ENCODE results near the gene TMEM271. TPM values are rescaled to one million over a fixed set of nuclear protein-coding genes. Genes with fewer than 3 reads are reported as not detected.
A peak's percentile ranks its signal among the peaks of the same experiment; 100 is the strongest.

Gene TMEM271
- total RNA-seq, 2 experiments from 2014 or later: not detected

GRCh38 chr4:616911-617643 lies 41.0 kb upstream of the TMEM271 start:
- no peak overlapping the region for H3K27ac Mint-ChIP-seq
- POLR2A ChIA-PET: no interaction called here
- H3K4me3 Mint-ChIP-seq: no peak overlapping the region
- peaks cover 10% of the 10 kb centered on the region for H3K9me3 Mint-ChIP-seq
- no peak for DNase-seq
- H3K4me1 Mint-ChIP-seq: no peaks in the 10 kb centered on the region
- CTCF ChIA-PET: no interaction called here
- no peaks in the 10 kb centered on the region for H3K27me3 Mint-ChIP-seq
- H3K36me3 Mint-ChIP-seq (ENCODE audit: low read depth): no peaks in the 10 kb centered on the region

DNA sequence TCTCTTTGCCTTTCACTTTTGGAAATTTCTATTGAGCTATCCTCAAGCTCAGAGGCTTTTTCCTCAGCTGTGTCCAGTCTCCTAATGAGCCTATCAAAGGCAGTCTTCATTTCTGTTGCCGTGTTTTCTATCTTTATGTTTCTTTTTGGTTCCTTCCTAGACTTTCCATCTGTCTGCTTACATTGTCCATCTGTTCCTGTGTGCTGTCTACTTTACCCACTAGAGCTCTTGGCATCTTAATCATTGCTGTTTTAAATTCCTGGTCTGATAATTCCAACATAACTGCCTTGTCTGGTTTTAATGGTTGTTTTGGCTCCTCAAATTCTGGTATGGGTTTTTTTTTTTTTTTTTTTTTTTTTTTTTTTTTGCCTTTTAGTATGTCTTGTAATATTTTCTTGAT lies 40.0 kb upstream of the TMEM271 start:
- ChIA-PET POLR2A (no interaction called here), CTCF (interaction anchor here (0.6 kb wide), 1 partner anchor 225 kb away, joined by 3 read pairs; no protein-coding TSS in a partner anchor)
- no peak overlapping the region for H3K27ac Mint-ChIP-seq
- H3K27me3 Mint-ChIP-seq: no peaks in the 10 kb centered on the region
- no peaks in the 10 kb centered on the region for H3K36me3 Mint-ChIP-seq (ENCODE audit: low read depth)
- no peak for DNase-seq
- peaks cover 10% of the 10 kb centered on the region for H3K9me3 Mint-ChIP-seq
- no peak overlapping the region for H3K4me3 Mint-ChIP-seq
- H3K4me1 Mint-ChIP-seq: no peaks in the 10 kb centered on the region

DNA sequence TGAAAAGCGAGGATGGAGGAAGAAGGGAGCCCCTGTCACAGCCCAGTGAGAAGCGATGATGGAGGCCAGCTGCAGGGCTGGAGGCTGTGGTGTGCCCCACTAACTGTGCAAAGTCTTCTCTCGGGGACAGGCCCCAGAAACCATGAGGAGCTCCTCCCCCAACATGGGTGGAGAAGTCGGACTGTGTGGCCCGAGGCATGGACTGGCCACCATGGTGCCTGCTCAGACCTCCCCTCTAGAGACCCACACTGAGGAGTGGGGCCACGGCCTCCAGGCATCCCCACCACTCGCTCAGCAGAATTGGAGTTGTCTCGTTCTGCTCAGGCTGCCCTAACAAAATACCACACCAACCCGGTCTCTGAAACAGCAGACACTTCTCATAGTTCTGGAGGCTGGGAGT lies 37.0 kb upstream of the TMEM271 start:
- no peaks in the 10 kb centered on the region for H3K36me3 Mint-ChIP-seq (ENCODE audit: low read depth)
- H3K27ac Mint-ChIP-seq: no peak overlapping the region
- peaks cover 4% of the 10 kb centered on the region for H3K27me3 Mint-ChIP-seq
- peaks cover 10% of the 10 kb centered on the region for H3K9me3 Mint-ChIP-seq
- ChIA-PET CTCF (no interaction called here), POLR2A (no interaction called here)
- H3K4me3 Mint-ChIP-seq: no peak overlapping the region
- no peaks in the 10 kb centered on the region for H3K4me1 Mint-ChIP-seq
- no peak for DNase-seq

DNA sequence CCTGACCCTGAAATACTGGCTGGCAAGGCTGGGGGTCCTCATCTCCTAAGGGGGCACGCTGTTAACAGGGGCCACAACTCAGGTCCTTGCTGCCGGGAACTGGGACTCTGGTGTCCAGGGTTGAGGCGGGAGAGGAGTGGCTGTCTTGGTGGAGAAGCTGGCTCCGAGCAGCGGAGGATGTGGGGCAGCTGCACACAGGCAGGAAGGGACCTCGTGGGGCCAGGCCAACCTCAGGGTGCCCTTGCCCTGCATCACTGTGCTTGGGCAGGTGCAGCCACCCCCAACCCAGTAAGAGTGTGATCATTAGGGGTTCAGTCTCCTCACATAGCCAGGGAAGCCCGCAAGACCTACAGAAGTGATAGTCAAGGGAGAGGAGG lies 36.6 kb upstream of the TMEM271 start:
- no peaks in the 10 kb centered on the region for H3K4me1 Mint-ChIP-seq
- no peaks in the 10 kb centered on the region for H3K36me3 Mint-ChIP-seq (ENCODE audit: low read depth)
- no peak for DNase-seq
- no peak overlapping the region for H3K4me3 Mint-ChIP-seq
- peaks cover 7% of the 10 kb centered on the region for H3K9me3 Mint-ChIP-seq
- CTCF ChIA-PET: no interaction called here
- H3K27me3 Mint-ChIP-seq: peaks cover 4% of the 10 kb centered on the region
- POLR2A ChIA-PET: no interaction called here
- no peak overlapping the region for H3K27ac Mint-ChIP-seq

GRCh38 chr4:612052-612748 lies 36.1 kb upstream of the TMEM271 start:
- Mint-ChIP-seq H3K36me3 (ENCODE audit: low read depth) (no peaks in the 10 kb centered on the region), H3K27ac (no peak overlapping the region), H3K4me1 (no peaks in the 10 kb centered on the region), H3K4me3 (no peak overlapping the region), H3K9me3 (peaks cover 7% of the 10 kb centered on the region), H3K27me3 (peaks cover 4% of the 10 kb centered on the region)
- CTCF ChIA-PET: no interaction called here
- no peak for DNase-seq
- POLR2A ChIA-PET: no interaction called here

DNA sequence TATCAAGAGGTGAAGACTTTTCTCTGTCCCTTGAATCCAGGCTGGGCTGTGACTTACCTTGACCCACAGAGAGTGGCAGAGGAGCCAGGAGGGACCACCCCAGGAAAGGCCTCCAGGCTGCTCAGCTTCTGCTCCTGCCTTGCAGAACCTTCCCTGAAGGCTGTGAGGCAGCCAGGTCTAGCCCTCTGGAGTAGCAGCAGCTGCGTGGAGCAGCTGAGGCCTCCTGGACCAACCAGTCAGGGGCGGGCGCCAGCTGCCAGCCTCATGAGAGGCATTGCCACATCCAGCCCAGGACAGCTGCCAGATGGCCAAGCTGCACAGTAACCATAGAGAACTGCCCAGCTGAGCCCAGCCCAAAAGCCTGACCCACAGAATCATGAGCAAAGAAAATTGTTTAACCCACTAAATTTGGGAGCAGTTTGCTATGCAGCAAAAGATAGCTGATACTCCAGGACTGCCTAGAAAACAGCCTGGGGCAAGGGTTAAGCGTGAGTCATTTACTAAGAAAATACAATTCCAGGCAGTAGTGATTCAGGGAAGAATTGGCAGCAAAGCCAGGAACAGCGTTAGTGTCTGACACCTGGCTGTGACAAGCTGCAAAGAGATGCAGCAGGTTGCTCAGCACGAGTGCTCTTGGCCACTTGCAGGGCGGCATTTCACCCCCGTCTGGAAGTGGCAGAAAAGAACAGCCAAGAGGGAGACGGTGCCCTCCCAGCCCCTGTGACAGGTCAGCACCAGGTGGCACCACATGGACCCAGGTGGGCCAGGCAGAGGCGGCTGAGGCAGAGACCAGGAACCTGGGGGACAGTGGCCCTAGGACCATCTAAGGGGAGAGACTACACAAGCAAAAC lies 34.5 kb upstream of the TMEM271 start:
- peaks cover 4% of the 10 kb centered on the region for H3K27me3 Mint-ChIP-seq
- H3K4me3 Mint-ChIP-seq: no peak overlapping the region
- no peak for DNase-seq
- H3K9me3 Mint-ChIP-seq: peaks cover 6% of the 10 kb centered on the region
- ChIA-PET POLR2A (no interaction called here), CTCF (no interaction called here)
- no peaks in the 10 kb centered on the region for H3K36me3 Mint-ChIP-seq (ENCODE audit: low read depth)
- no peaks in the 10 kb centered on the region for H3K4me1 Mint-ChIP-seq
- H3K27ac Mint-ChIP-seq: no peak overlapping the region

DNA sequence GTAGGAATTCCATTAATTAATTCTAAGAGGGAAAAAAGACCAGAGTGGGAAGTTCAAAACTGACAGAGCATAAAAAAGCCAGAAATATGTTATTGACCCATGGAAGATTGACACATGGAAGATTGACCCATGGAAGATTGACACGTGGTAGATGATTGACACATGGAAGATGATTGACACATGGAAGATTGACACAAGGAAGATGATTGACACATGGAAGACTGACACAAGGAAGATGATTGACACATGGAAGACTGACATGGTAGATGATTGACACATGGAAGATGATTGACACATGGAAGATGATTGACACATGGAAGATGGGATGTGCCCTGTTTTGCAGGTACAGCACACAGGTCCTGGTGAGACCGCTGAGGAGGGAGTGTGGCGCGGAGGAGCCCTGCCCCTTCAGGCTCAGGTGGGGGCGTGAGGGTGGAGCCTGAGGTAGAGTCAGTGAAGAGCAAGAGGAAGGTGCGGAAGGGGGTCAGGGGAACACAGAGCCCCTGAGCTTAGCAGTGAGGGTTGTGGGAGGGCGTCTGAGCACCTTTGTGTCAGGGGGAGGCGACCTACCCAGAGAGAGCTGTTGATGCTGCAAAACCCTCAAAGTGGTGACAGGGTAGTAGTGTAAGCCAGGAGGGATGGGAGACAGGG lies 33.4 kb upstream of the TMEM271 start:
- no peak for DNase-seq
- Mint-ChIP-seq H3K27me3 (peaks cover 4% of the 10 kb centered on the region), H3K36me3 (ENCODE audit: low read depth) (no peaks in the 10 kb centered on the region), H3K4me1 (no peaks in the 10 kb centered on the region), H3K9me3 (peaks cover 9% of the 10 kb centered on the region), H3K27ac (no peak overlapping the region), H3K4me3 (no peak overlapping the region)
- CTCF ChIA-PET: no interaction called here
- POLR2A ChIA-PET: no interaction called here

- Mint-ChIP-seq H3K36me3 (ENCODE audit: low read depth) (no peaks in the 10 kb centered on the region), H3K27me3 (peaks cover 4% of the 10 kb centered on the region), H3K4me3 (no peak overlapping the region), H3K27ac (no peak overlapping the region), H3K4me1 (no peaks in the 10 kb centered on the region), H3K9me3 (peaks cover 13% of the 10 kb centered on the region)
- DNase-seq: no peak
- ChIA-PET CTCF (no interaction called here), POLR2A (no interaction called here)
Measured at GRCh38 chr4:608236-608635, 32.1 kb upstream of the TMEM271 start.

- Mint-ChIP-seq H3K9me3 (peaks cover 13% of the 10 kb centered on the region), H3K27me3 (peaks cover 4% of the 10 kb centered on the region), H3K27ac (no peak overlapping the region), H3K36me3 (ENCODE audit: low read depth) (no peaks in the 10 kb centered on the region), H3K4me1 (no peaks in the 10 kb centered on the region), H3K4me3 (no peak overlapping the region)
- ChIA-PET CTCF (no interaction called here), POLR2A (no interaction called here)
- DNase-seq: no peak
Measured at GRCh38 chr4:605702-606425, 29.8 kb upstream of the TMEM271 start.

GRCh38 chr4:604131-604530 lies 28.0 kb upstream of the TMEM271 start:
- H3K4me1 Mint-ChIP-seq: no peaks in the 10 kb centered on the region
- H3K9me3 Mint-ChIP-seq: peaks cover 13% of the 10 kb centered on the region
- no peak for DNase-seq
- ChIA-PET CTCF (no interaction called here), POLR2A (no interaction called here)
- H3K27ac Mint-ChIP-seq: no peak overlapping the region
- no peak overlapping the region for H3K4me3 Mint-ChIP-seq
- no peaks in the 10 kb centered on the region for H3K27me3 Mint-ChIP-seq
- H3K36me3 Mint-ChIP-seq (ENCODE audit: low read depth): no peaks in the 10 kb centered on the region

GRCh38 chr4:602559-602942 lies 26.5 kb upstream of the TMEM271 start:
- H3K4me3 Mint-ChIP-seq: no peak overlapping the region
- H3K36me3 Mint-ChIP-seq (ENCODE audit: low read depth): no peaks in the 10 kb centered on the region
- peak; percentile 34 for DNase-seq
- H3K4me1 Mint-ChIP-seq: no peaks in the 10 kb centered on the region
- POLR2A ChIA-PET: no interaction called here
- H3K27me3 Mint-ChIP-seq: no peaks in the 10 kb centered on the region
- no peak overlapping the region for H3K27ac Mint-ChIP-seq
- H3K9me3 Mint-ChIP-seq: peaks cover 13% of the 10 kb centered on the region
- CTCF ChIA-PET: interaction anchor here (1.1 kb wide), 1 partner anchor 72 kb away, joined by 3 read pairs; the partner anchor contains the start of genes ATP5ME and MYL5

DNA sequence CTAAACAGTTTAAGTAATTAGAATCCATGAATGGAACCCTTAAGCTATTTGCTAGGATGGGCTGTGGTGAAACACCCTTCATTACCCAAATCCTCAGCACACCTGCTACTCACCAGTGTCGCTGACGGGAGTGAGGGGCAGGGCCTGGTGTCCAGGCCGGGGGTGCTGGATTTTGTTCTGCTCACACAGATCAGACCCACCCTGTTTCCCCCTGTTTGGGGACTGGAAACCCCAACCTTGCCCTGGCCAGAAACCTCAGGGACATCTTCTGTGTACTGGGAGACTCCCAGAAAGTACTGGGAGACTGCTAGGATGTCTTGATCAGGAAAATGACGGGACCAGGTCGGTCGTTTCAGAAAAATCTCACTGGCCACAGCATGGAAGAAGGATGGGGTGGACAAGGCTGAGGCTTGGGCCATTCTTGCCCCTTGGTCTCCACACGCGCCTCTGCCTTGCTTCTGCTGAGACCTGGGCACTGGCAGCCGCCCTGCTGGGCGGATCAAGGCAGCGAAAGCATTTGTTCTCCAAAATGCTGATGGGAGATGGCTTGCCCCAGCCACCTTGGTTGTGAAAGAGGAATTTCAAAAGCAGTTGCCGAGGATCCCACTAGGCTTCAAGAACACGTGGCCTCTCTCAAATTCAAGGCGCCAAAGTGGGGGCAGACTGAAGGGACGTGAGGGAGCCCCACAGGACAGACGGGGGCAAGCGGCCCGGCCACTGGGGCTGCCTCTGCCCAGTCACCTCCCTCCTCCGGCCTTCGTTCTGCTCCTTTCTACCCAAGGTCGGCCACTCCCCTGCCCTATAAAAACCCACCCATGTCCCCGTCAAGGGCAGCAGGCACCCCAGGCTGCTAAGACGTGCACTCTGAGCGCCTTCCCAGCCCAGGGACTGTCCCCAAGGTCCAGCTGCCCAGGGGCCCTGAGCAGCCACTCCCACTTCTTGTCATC lies 25.8 kb upstream of the TMEM271 start:
- CTCF ChIA-PET: no interaction called here
- no peak for DNase-seq
- H3K27me3 Mint-ChIP-seq: peaks cover 2% of the 10 kb centered on the region
- H3K27ac Mint-ChIP-seq: no peak overlapping the region
- H3K9me3 Mint-ChIP-seq: peaks cover 13% of the 10 kb centered on the region
- POLR2A ChIA-PET: no interaction called here
- H3K4me1 Mint-ChIP-seq: no peaks in the 10 kb centered on the region
- H3K4me3 Mint-ChIP-seq: no peak overlapping the region
- H3K36me3 Mint-ChIP-seq (ENCODE audit: low read depth): no peaks in the 10 kb centered on the region

Data from activated CD4-positive, alpha-beta memory T cell treated with anti-CD3 and anti-CD28 coated beads, Interleukin-2, amount 10 ng/mL, durations not matched to agents 7 days and 5 days (primary cell).